ENCODE measurements around the gene L1CAM. TPM values are rescaled to one million over a fixed set of nuclear protein-coding genes. Genes with fewer than 3 reads are reported as not detected.
A peak's percentile ranks its signal among the peaks of the same experiment; 100 is the strongest.

Gene L1CAM
- total RNA-seq, 1 donor from 2014 or later = 1.4 TPM

DNA sequence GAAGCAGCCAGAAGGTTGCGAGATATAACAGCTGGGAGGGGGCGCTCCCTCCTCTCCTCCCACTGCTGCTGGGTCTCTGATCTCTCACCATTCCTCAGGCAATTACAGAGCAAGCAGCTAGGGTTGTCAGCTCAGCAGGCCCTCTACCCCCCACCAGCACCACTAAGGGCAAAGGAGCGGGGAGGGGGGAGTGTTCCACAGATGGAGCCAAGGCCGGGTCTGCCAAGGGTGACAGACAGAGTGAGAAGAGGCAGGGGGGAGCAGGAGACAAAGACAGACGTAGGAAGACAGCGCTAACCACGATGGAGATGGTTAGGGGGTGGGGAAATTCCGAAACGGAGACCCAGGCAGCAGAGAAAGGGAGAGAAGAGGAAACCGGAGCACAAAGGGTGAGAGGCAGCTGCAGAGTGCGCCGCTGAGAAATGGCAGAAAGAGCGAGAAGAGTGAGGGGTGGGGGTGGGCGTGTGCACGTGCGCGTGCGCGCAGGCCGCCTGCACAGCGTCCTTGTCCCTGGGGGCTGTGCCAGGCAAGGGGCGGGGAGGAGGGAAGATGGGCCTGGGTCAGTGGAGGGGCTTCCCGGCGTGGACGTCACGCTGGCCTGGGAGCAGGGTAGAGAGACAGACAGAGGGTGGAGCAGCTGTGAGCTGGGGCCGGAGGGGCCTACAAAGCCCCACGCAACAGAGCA lies 6.9 kb downstream of the L1CAM start:
- H3K27ac Mint-ChIP-seq = no peak overlapping the region
- peaks cover 17% of the 10 kb centered on the region for H3K9me3 Mint-ChIP-seq (ENCODE audit: low read depth)
- H3K4me3 Mint-ChIP-seq (ENCODE audit: low read depth) = peak overlapping the region; percentile 16
- DNase-seq (ENCODE audit: low spot score, unreplicated experiment) = no peak
- H3K36me3 Mint-ChIP-seq (ENCODE audit: insufficient read depth) = no peaks in the 10 kb centered on the region
- TF ChIP-seq, protein P1, sequence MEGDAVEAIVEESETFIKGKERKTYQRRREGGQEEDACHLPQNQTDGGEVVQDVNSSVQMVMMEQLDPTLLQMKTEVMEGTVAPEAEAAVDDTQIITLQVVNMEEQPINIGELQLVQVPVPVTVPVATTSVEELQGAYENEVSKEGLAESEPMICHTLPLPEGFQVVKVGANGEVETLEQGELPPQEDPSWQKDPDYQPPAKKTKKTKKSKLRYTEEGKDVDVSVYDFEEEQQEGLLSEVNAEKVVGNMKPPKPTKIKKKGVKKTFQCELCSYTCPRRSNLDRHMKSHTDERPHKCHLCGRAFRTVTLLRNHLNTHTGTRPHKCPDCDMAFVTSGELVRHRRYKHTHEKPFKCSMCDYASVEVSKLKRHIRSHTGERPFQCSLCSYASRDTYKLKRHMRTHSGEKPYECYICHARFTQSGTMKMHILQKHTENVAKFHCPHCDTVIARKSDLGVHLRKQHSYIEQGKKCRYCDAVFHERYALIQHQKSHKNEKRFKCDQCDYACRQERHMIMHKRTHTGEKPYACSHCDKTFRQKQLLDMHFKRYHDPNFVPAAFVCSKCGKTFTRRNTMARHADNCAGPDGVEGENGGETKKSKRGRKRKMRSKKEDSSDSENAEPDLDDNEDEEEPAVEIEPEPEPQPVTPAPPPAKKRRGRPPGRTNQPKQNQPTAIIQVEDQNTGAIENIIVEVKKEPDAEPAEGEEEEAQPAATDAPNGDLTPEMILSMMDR (IDR thresholded peaks at IDR 0.05; ENCODE audit: unreplicated experiment) = no peak
- H3K4me1 Mint-ChIP-seq (ENCODE audit: low read depth) = no peaks in the 10 kb centered on the region
- peaks cover 38% of the 10 kb centered on the region for H3K27me3 Mint-ChIP-seq

DNA sequence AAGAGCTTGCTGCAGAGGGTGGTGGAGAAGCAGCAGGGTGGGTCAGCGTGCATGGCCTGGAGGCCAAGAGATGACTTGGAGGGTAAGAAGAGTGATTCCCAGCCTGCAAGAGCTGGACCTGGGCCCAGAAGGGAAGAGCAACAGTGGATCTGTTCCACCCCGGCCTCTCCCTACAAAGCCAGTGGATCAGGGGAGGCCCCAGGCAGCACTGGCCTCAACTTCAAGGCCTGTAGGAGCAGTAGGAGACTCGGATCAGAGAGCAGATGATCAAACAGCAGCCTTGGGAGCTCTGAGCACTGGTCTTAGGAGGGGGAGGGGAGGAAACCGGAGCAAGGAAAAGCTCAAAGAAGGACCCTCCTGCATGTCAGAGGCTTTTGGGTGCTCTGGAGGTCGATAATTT lies 7.6 kb downstream of the L1CAM start:
- no peak for DNase-seq (ENCODE audit: low spot score, unreplicated experiment)

DNA sequence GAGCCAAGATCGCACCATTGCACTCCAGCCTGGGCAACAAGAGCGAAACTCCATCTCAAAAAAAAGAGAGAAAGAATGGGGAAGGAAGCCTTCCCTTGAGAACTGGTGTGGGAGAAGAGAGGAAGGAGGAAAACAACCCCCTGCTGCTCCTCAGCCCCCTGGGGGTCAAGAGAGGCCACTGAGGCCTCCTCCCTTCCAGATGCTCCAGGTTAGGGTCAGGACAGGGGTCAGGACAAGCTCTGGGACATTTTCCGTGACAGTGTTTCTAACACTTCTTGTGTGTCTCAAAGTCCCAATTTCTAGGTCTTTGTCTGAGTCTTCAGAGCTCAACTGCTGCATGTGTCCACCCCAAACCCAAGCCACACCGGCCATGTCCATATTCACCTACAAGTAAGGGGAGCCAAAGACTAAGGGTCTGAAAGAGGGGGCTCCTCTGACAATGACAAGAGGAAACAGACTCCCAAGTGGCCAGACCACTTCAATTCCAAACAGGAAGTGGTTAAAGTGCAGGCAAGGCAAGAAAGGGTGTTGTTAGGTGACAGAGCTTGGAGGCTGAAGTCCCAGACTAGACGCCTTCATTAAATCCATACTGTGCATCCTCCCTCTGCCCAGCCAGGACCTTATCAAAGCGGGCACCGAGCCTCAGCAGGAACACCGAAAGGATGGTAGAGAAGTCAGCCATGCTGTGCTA lies 8.3 kb downstream of the L1CAM start:
- Mint-ChIP-seq H3K36me3 (ENCODE audit: insufficient read depth) (no peaks in the 10 kb centered on the region), H3K9me3 (ENCODE audit: low read depth) (peaks cover 17% of the 10 kb centered on the region), H3K4me3 (ENCODE audit: low read depth) (no peak overlapping the region), H3K4me1 (ENCODE audit: low read depth) (no peaks in the 10 kb centered on the region), H3K27ac (no peak overlapping the region), H3K27me3 (peaks cover 34% of the 10 kb centered on the region)
- no peak for DNase-seq (ENCODE audit: low spot score, unreplicated experiment)
- TF ChIP-seq, protein P1 (IDR thresholded peaks at IDR 0.05; ENCODE audit: unreplicated experiment) = no peak

More for the DNA sequence above, 7.6 kb downstream of the L1CAM start:
- TF ChIP-seq, protein P1 (IDR thresholded peaks at IDR 0.05; ENCODE audit: unreplicated experiment) = no peak
- no peak overlapping the region for H3K4me3 Mint-ChIP-seq (ENCODE audit: low read depth)
- no peak overlapping the region for H3K27ac Mint-ChIP-seq
- no peaks in the 10 kb centered on the region for H3K4me1 Mint-ChIP-seq (ENCODE audit: low read depth)
- no peaks in the 10 kb centered on the region for H3K36me3 Mint-ChIP-seq (ENCODE audit: insufficient read depth)
- H3K27me3 Mint-ChIP-seq = peaks cover 32% of the 10 kb centered on the region
- peaks cover 17% of the 10 kb centered on the region for H3K9me3 Mint-ChIP-seq (ENCODE audit: low read depth)

DNA sequence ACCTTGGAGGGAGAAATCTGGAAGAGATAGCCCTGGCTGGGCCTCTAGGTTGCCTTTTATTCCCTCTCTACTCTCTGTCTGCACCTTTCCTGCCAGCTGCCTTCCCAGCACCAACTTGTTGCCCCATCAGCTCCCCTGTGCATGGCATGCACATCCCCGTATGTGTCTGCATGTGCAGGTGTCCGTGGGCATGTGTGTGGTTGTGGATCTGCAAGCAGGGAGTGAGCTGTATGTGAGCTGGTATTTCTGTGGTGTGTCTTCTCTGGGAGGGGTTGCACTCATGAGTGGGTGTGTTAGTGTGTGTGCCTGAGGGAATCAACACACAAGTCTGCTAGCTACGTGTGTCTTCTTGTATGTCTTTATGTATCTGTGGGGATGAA lies 9.9 kb downstream of the L1CAM start:
- Mint-ChIP-seq H3K4me3 (ENCODE audit: low read depth) (no peak overlapping the region), H3K36me3 (ENCODE audit: insufficient read depth) (no peaks in the 10 kb centered on the region), H3K27ac (no peak overlapping the region), H3K4me1 (ENCODE audit: low read depth) (no peaks in the 10 kb centered on the region), H3K27me3 (peaks cover 34% of the 10 kb centered on the region), H3K9me3 (ENCODE audit: low read depth) (peaks cover 14% of the 10 kb centered on the region)
- TF ChIP-seq, protein P1 (IDR thresholded peaks at IDR 0.05; ENCODE audit: unreplicated experiment) = no peak
- no peak for DNase-seq (ENCODE audit: low spot score, unreplicated experiment)

DNA sequence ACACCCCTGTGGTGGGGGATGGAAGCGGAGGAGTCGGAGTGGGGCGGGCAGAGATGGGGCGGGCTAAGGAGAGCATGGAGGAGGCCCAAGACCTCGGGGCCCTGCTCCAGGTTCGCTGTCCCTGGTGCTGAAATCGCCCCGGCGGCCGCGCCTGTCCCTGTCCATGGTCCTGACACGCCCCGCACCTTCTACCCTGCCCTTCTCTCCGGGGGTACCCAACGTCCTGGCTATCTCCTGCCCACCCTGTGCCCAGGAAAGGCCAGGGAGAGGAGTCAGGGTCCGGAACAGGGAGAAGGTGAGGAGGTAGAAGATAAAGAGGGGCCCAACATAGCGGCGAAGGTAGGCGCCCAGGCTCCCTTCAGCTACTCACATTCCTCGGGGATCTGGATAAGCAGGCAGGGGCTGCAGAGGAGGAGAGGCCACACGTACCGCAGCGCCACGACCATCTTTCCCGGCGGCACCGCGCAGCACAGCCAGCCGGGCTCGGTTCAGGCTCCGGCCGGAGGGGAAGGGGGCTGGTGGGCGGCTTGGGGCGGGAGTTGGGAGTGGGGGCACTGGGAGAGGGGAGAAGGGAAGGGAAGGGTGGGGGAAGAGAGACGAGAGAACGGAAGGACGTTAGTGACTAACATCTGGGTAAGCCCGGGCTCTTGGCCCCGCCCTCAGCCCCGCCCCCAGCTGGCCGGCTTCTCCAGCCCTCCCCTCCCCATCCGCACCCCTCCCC lies 10.4 kb downstream of the L1CAM start:
- Mint-ChIP-seq H3K27me3 (peaks cover 31% of the 10 kb centered on the region), H3K36me3 (ENCODE audit: insufficient read depth) (no peaks in the 10 kb centered on the region), H3K4me3 (ENCODE audit: low read depth) (no peak overlapping the region), H3K9me3 (ENCODE audit: low read depth) (peaks cover 14% of the 10 kb centered on the region), H3K27ac (no peak overlapping the region), H3K4me1 (ENCODE audit: low read depth) (no peaks in the 10 kb centered on the region)
- TF ChIP-seq, protein P1 (IDR thresholded peaks at IDR 0.05; ENCODE audit: unreplicated experiment) = no peak
- peak; percentile 65 for DNase-seq (ENCODE audit: low spot score, unreplicated experiment)

Data from progenitor cell of endocrine pancreas (in vitro differentiated cells).